ENCODE measurements around the gene CROCC.

- TF ChIP-seq HNRNPLL (IDR thresholded peaks at IDR 0.05; ENCODE audit: low read depth, low read length, poor library complexity, severe bottlenecking) (no peak), NRF1 (conservative IDR thresholded peaks at IDR 0.05 in 1 of 2, IDR thresholded peaks at IDR 0.05 in 1 of 2) (no peak), POLR3A (IDR thresholded peaks at IDR 0.05; ENCODE audit: borderline replicate concordance, extremely low read depth, insufficient read depth, insufficient read length) (no peak), MXI1 (IDR thresholded peaks at IDR 0.05; ENCODE audit: low read depth, low read length) (no peak), ZNF263 (CRISPR knock-in tag; IDR thresholded peaks at IDR 0.05; ENCODE audit: borderline replicate concordance) (no peak)
- TF ChIP-seq, protein P1, sequence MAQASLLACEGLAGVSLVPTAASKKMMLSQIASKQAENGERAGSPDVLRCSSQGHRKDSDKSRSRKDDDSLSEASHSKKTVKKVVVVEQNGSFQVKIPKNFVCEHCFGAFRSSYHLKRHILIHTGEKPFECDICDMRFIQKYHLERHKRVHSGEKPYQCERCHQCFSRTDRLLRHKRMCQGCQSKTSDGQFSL (CRISPR knock-in tag; IDR thresholded peaks at IDR 0.05), result no peak
- TF ChIP-seq, protein P1 (tag; IDR thresholded peaks at IDR 0.05), result no peak
- TF ChIP-seq, protein P2, sequence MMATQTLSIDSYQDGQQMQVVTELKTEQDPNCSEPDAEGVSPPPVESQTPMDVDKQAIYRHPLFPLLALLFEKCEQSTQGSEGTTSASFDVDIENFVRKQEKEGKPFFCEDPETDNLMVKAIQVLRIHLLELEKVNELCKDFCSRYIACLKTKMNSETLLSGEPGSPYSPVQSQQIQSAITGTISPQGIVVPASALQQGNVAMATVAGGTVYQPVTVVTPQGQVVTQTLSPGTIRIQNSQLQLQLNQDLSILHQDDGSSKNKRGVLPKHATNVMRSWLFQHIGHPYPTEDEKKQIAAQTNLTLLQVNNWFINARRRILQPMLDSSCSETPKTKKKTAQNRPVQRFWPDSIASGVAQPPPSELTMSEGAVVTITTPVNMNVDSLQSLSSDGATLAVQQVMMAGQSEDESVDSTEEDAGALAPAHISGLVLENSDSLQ (IDR thresholded peaks at IDR 0.05), result no peak
These were observed 22.3 kb downstream of the CROCC start for GRCh38 chr1:16944038-16944437.
